Measurements from ENCODE around the gene MSH5. TPM values are rescaled to one million over a fixed set of nuclear protein-coding genes. Genes with fewer than 3 reads are reported as not detected.

Gene MSH5
- total and polyA plus RNA-seq, 2 experiments from 2014 or later: 12.1 to 23.9 TPM

DNA sequence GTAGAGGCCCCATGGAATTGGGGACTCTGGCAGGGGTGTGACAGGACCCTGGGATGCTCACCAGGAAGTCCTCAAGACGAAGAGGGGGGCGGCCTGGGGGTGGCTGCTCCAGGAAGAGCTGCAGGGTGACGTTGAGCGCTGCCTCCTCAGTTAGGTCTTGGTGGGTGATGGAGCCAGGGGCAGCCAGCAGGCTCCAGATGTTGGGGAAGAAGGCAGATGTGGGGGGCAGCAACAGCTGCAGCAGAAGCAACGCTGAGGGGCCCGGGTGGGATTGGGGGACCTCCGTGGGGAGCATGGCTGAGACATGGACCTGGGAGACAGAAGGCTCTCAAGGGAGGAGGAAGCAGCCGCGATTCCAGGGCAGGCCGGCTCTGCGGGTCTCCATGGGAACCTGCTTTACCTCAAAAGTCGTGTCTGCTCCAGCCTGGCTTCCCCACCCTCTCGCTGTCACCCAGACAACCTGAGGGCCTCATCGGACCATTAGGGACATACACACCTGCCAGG, 36.7 kb downstream of the MSH5 start (continued):
- TF ChIP-seq, protein P1, sequence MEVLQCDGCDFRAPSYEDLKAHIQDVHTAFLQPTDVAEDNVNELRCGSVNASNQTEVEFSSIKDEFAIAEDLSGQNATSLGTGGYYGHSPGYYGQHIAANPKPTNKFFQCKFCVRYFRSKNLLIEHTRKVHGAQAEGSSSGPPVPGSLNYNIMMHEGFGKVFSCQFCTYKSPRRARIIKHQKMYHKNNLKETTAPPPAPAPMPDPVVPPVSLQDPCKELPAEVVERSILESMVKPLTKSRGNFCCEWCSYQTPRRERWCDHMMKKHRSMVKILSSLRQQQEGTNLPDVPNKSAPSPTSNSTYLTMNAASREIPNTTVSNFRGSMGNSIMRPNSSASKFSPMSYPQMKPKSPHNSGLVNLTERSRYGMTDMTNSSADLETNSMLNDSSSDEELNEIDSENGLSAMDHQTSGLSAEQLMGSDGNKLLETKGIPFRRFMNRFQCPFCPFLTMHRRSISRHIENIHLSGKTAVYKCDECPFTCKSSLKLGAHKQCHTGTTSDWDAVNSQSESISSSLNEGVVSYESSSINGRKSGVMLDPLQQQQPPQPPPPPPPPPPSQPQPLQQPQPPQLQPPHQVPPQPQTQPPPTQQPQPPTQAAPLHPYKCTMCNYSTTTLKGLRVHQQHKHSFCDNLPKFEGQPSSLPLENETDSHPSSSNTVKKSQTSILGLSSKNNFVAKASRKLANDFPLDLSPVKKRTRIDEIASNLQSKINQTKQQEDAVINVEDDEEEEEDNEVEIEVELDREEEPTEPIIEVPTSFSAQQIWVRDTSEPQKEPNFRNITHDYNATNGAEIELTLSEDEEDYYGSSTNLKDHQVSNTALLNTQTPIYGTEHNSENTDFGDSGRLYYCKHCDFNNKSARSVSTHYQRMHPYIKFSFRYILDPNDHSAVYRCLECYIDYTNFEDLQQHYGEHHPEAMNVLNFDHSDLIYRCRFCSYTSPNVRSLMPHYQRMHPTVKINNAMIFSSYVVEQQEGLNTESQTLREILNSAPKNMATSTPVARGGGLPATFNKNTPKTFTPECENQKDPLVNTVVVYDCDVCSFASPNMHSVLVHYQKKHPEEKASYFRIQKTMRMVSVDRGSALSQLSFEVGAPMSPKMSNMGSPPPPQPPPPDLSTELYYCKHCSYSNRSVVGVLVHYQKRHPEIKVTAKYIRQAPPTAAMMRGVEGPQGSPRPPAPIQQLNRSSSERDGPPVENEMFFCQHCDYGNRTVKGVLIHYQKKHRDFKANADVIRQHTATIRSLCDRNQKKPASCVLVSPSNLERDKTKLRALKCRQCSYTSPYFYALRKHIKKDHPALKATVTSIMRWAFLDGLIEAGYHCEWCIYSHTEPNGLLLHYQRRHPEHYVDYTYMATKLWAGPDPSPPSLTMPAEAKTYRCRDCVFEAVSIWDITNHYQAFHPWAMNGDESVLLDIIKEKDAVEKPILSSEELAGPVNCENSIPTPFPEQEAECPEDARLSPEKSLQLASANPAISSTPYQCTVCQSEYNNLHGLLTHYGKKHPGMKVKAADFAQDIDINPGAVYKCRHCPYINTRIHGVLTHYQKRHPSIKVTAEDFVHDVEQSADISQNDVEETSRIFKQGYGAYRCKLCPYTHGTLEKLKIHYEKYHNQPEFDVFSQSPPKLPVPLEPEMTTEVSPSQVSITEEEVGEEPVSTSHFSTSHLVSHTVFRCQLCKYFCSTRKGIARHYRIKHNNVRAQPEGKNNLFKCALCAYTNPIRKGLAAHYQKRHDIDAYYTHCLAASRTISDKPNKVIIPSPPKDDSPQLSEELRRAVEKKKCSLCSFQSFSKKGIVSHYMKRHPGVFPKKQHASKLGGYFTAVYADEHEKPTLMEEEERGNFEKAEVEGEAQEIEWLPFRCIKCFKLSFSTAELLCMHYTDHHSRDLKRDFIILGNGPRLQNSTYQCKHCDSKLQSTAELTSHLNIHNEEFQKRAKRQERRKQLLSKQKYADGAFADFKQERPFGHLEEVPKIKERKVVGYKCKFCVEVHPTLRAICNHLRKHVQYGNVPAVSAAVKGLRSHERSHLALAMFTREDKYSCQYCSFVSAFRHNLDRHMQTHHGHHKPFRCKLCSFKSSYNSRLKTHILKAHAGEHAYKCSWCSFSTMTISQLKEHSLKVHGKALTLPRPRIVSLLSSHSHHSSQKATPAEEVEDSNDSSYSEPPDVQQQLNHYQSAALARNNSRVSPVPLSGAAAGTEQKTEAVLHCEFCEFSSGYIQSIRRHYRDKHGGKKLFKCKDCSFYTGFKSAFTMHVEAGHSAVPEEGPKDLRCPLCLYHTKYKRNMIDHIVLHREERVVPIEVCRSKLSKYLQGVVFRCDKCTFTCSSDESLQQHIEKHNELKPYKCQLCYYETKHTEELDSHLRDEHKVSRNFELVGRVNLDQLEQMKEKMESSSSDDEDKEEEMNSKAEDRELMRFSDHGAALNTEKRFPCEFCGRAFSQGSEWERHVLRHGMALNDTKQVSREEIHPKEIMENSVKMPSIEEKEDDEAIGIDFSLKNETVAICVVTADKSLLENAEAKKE (CRISPR knock-in tag; IDR thresholded peaks at IDR 0.05): no peak
- TF ChIP-seq EZH2 (IDR thresholded peaks at IDR 0.05; ENCODE audit: low read depth, unreplicated experiment) (no peak), CREB1 (CRISPR knock-in tag; IDR thresholded peaks at IDR 0.05; ENCODE audit: low read depth) (no peak), POLR2AphosphoS5 (IDR thresholded peaks at IDR 0.05; ENCODE audit: low read depth) (no peak)
- TF ChIP-seq, protein P2, sequence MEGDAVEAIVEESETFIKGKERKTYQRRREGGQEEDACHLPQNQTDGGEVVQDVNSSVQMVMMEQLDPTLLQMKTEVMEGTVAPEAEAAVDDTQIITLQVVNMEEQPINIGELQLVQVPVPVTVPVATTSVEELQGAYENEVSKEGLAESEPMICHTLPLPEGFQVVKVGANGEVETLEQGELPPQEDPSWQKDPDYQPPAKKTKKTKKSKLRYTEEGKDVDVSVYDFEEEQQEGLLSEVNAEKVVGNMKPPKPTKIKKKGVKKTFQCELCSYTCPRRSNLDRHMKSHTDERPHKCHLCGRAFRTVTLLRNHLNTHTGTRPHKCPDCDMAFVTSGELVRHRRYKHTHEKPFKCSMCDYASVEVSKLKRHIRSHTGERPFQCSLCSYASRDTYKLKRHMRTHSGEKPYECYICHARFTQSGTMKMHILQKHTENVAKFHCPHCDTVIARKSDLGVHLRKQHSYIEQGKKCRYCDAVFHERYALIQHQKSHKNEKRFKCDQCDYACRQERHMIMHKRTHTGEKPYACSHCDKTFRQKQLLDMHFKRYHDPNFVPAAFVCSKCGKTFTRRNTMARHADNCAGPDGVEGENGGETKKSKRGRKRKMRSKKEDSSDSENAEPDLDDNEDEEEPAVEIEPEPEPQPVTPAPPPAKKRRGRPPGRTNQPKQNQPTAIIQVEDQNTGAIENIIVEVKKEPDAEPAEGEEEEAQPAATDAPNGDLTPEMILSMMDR (conservative IDR thresholded peaks at IDR 0.05; ENCODE audit: low read depth in 2 of 2): no peak
- TF ChIP-seq, protein P3, sequence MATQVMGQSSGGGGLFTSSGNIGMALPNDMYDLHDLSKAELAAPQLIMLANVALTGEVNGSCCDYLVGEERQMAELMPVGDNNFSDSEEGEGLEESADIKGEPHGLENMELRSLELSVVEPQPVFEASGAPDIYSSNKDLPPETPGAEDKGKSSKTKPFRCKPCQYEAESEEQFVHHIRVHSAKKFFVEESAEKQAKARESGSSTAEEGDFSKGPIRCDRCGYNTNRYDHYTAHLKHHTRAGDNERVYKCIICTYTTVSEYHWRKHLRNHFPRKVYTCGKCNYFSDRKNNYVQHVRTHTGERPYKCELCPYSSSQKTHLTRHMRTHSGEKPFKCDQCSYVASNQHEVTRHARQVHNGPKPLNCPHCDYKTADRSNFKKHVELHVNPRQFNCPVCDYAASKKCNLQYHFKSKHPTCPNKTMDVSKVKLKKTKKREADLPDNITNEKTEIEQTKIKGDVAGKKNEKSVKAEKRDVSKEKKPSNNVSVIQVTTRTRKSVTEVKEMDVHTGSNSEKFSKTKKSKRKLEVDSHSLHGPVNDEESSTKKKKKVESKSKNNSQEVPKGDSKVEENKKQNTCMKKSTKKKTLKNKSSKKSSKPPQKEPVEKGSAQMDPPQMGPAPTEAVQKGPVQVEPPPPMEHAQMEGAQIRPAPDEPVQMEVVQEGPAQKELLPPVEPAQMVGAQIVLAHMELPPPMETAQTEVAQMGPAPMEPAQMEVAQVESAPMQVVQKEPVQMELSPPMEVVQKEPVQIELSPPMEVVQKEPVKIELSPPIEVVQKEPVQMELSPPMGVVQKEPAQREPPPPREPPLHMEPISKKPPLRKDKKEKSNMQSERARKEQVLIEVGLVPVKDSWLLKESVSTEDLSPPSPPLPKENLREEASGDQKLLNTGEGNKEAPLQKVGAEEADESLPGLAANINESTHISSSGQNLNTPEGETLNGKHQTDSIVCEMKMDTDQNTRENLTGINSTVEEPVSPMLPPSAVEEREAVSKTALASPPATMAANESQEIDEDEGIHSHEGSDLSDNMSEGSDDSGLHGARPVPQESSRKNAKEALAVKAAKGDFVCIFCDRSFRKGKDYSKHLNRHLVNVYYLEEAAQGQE (IDR thresholded peaks at IDR 0.05; ENCODE audit: unreplicated experiment): no peak
